ENCODE data around the gene TTC36.
"Not testable (repeated sequence)": the region's sequence is repeated elsewhere in the genome, so short reads cannot be mapped to it uniquely, and the experiment has no call there.

The TTC36 gene

DNA sequence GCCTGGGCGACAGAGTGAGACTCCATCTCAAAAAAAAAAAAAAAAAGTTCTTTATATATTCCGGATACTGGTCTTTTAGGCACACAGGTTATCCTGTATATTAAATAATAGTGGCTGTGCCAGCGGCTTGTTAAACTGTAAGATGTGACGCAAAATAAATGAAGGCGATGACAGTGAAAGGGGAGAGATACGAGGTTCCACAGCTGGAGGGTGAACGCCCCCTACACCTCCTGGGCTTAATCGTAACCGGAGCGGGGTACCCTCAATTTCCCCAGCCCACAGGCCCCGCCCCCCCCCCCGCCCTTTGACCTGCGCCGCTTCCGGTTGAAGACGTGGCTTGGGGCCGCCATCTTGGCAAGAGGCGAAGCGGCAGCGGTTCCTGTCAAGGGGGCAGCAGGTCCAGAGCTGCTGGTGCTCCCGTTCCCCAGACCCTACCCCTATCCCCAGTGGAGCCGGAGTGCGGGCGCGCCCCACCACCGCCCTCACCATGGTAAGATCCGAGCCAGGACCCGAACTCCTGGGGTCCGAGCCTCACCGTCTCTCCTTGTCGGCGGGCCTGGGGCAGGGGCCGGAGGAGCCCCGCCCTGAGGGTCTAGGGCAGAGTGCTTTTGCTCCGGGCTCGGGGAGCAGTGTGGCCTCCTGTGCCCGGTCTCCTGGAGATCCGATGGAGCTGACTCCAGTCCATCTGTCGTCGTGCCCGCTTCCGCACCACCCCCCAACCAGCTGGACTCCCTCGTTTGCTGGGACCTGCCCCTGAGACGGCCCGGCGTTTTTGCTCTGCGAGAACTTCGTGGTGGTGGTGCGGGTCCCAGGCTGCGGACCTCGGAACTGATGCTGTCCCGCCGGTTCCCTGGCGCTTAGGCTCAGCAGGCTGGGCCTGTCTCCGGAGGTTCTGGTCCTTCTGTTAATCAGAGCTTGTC, 45.0 kb downstream of the TTC36 start, which contains the start of gene ARCN1:
Gene ARCN1 (plus strand): TSS at position 349 of the 920 bp plus-strand sequence. CDS start 139 bp downstream, at position 488.
- Histone ChIP-seq H3K9ac (ENCODE audit: low read depth, low read length, poor library complexity, severe bottlenecking) (peak within 1 kb of the TSS; percentile 95), H3F3A (ENCODE audit: low read depth) (no peaks in the 10 kb centered on the region), H3K4me2 (ENCODE audit: low read depth, low read length, poor library complexity, severe bottlenecking) (peak within 1 kb of the TSS; percentile 85), H2AFZ (ENCODE audit: low read length) (peak within 1 kb of the TSS; percentile 93), H3K4me1 (ENCODE audit: insufficient read depth, low read length, poor library complexity, severe bottlenecking) (peaks cover 39% of the 10 kb centered on the region), H3K4me3 (ENCODE audit: low read length, poor library complexity, severe bottlenecking) (peak within 1 kb of the TSS; percentile 84), H3K27me3 (ENCODE audit: insufficient read depth, low read length, poor library complexity, severe bottlenecking) (no peaks in the 10 kb centered on the region), H3K79me2 (ENCODE audit: insufficient read depth, low read length) (peaks cover 51% of the 10 kb centered on the region), H3K36me3 (ENCODE audit: insufficient read depth, low read length) (no peaks in the 10 kb centered on the region), H3K9me2 (replicated peaks; ENCODE audit: low read depth, low read length) (no peaks in the 10 kb centered on the region), H3K9me3 (ENCODE audit: insufficient read depth, low read depth, low read length) (no peaks in the 10 kb centered on the region), H4K20me1 (ENCODE audit: insufficient read depth, low read length, poor library complexity, severe bottlenecking) (peaks cover 47% of the 10 kb centered on the region)
- TF ChIP-seq EZH2phosphoT487 (IDR thresholded peaks at IDR 0.05; ENCODE audit: borderline replicate concordance) (no peak), CTCF (conservative IDR thresholded peaks at IDR 0.05; ENCODE audit: low read length) (no peak)

DNA sequence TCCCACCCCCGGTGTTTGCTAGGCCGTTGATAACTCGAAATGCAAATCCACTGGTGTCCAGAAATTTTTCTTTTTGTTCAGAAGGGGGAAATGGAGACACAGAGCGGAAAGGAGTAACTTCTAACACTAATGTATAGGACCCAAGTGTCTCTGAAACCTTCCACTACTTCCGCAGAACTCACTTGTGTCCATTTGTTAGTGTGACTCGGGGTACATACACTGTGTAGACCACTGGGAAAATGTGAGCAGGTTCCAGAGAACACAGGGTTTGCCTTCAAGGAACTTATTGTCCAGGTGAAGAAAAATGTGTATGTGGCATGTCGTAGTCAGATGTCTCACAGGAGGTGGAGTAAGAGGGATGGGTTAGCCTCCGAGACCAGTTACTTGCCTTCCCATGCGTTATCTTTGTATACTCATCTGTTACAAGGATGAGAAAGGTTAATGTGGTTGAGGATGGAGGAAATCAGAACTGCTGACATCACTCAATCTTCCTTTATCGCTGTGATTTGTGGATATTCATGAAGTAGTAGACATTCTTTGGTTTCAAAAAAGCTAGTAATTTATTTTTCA, 45.8 kb downstream of the TTC36 start:
- peaks cover 52% of the 10 kb centered on the region for H4K20me1 ChIP-seq (ENCODE audit: insufficient read depth, low read length, poor library complexity, severe bottlenecking)
- peak overlapping the region; percentile 84 for H3K4me3 ChIP-seq (ENCODE audit: low read length, poor library complexity, severe bottlenecking)
- H3K9ac ChIP-seq (ENCODE audit: low read depth, low read length, poor library complexity, severe bottlenecking): peak overlapping the region; percentile 95
- H3K9me2 ChIP-seq (replicated peaks; ENCODE audit: low read depth, low read length): no peaks in the 10 kb centered on the region
- H3K4me1 ChIP-seq (ENCODE audit: insufficient read depth, low read length, poor library complexity, severe bottlenecking): peaks cover 39% of the 10 kb centered on the region
- no peaks in the 10 kb centered on the region for H3K36me3 ChIP-seq (ENCODE audit: insufficient read depth, low read length)
- TF ChIP-seq EZH2phosphoT487 (IDR thresholded peaks at IDR 0.05; ENCODE audit: borderline replicate concordance): no peak
- no peak for TF ChIP-seq CTCF (conservative IDR thresholded peaks at IDR 0.05; ENCODE audit: low read length)
- H2AFZ ChIP-seq (ENCODE audit: low read length): peak overlapping the region; percentile 93; the same call in 1 of the 2 replicates
- H3K27me3 ChIP-seq (ENCODE audit: insufficient read depth, low read length, poor library complexity, severe bottlenecking): no peaks in the 10 kb centered on the region
- H3F3A ChIP-seq (ENCODE audit: low read depth): no peaks in the 10 kb centered on the region
- no peaks in the 10 kb centered on the region for H3K9me3 ChIP-seq (ENCODE audit: insufficient read depth, low read depth, low read length)
- H3K79me2 ChIP-seq (ENCODE audit: insufficient read depth, low read length): peaks cover 59% of the 10 kb centered on the region
- peak overlapping the region; percentile 85 for H3K4me2 ChIP-seq (ENCODE audit: low read depth, low read length, poor library complexity, severe bottlenecking)

GRCh38 chr11:118574636-118575035, 47.4 kb downstream of the TTC36 start:
- Histone ChIP-seq H3K36me3 (ENCODE audit: insufficient read depth, low read length) (no peaks in the 10 kb centered on the region), H3K9me3 (ENCODE audit: insufficient read depth, low read depth, low read length) (no peaks in the 10 kb centered on the region), H3K9ac (ENCODE audit: low read depth, low read length, poor library complexity, severe bottlenecking) (no peak overlapping the region), H3K79me2 (ENCODE audit: insufficient read depth, low read length) (peaks cover 71% of the 10 kb centered on the region), H4K20me1 (ENCODE audit: insufficient read depth, low read length, poor library complexity, severe bottlenecking) (peaks cover 62% of the 10 kb centered on the region), H2AFZ (ENCODE audit: low read length) (no peak overlapping the region), H3K4me2 (ENCODE audit: low read depth, low read length, poor library complexity, severe bottlenecking) (peak overlapping the region; percentile 85), H3K9me2 (replicated peaks; ENCODE audit: low read depth, low read length) (no peaks in the 10 kb centered on the region), H3K4me3 (ENCODE audit: low read length, poor library complexity, severe bottlenecking) (peak overlapping the region; percentile 84), H3K27me3 (ENCODE audit: insufficient read depth, low read length, poor library complexity, severe bottlenecking) (no peaks in the 10 kb centered on the region), H3K4me1 (ENCODE audit: insufficient read depth, low read length, poor library complexity, severe bottlenecking) (peaks cover 39% of the 10 kb centered on the region), H3F3A (ENCODE audit: low read depth) (no peaks in the 10 kb centered on the region)
- TF ChIP-seq CTCF (conservative IDR thresholded peaks at IDR 0.05; ENCODE audit: low read length) (no peak), EZH2phosphoT487 (IDR thresholded peaks at IDR 0.05; ENCODE audit: borderline replicate concordance) (no peak)

- not testable (repeated sequence) for H3K9me2 ChIP-seq (replicated peaks; ENCODE audit: low read depth, low read length); H3F3A ChIP-seq (ENCODE audit: low read depth); H3K9me3 ChIP-seq (ENCODE audit: insufficient read depth, low read depth, low read length); H3K9ac ChIP-seq (ENCODE audit: low read depth, low read length, poor library complexity, severe bottlenecking); H3K4me3 ChIP-seq (ENCODE audit: low read length, poor library complexity, severe bottlenecking); H2AFZ ChIP-seq (ENCODE audit: low read length); H3K27me3 ChIP-seq (ENCODE audit: insufficient read depth, low read length, poor library complexity, severe bottlenecking)
- peaks cover 33% of the 10 kb centered on the region for H3K4me1 ChIP-seq (ENCODE audit: insufficient read depth, low read length, poor library complexity, severe bottlenecking)
- peaks cover 83% of the 10 kb centered on the region for H3K79me2 ChIP-seq (ENCODE audit: insufficient read depth, low read length)
- peaks cover 14% of the 10 kb centered on the region; the same call in 1 of the 2 replicates for H3K36me3 ChIP-seq (ENCODE audit: insufficient read depth, low read length)
- peaks cover 69% of the 10 kb centered on the region for H4K20me1 ChIP-seq (ENCODE audit: insufficient read depth, low read length, poor library complexity, severe bottlenecking)
- peak overlapping the region; percentile 85 for H3K4me2 ChIP-seq (ENCODE audit: low read depth, low read length, poor library complexity, severe bottlenecking)
Measured at GRCh38 chr11:118577995-118578394, 50.7 kb downstream of the TTC36 start.

All from Loucy (cell line).